ENCODE data around the gene CUL5.

DNA sequence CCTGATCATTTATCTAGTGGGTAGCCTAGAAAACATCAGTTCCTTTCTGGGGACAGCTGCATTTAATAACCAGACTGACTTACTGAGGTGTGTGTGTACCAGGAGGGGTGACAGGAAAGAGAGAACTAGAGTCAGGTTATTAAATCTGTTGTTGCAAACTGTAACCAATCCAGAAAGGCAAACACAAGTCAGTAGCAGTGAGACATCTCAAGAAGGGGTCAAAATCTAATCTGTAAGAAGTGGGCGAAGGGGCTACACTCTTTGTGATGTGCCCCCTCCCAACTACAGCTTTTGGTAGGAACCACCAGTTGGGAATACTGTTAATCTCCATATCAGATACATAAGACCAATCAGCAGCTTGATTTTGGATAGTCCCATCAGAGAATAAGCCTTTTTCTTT is 26.3 kb downstream of the CUL5 start:
- TF ChIP-seq, protein P1, sequence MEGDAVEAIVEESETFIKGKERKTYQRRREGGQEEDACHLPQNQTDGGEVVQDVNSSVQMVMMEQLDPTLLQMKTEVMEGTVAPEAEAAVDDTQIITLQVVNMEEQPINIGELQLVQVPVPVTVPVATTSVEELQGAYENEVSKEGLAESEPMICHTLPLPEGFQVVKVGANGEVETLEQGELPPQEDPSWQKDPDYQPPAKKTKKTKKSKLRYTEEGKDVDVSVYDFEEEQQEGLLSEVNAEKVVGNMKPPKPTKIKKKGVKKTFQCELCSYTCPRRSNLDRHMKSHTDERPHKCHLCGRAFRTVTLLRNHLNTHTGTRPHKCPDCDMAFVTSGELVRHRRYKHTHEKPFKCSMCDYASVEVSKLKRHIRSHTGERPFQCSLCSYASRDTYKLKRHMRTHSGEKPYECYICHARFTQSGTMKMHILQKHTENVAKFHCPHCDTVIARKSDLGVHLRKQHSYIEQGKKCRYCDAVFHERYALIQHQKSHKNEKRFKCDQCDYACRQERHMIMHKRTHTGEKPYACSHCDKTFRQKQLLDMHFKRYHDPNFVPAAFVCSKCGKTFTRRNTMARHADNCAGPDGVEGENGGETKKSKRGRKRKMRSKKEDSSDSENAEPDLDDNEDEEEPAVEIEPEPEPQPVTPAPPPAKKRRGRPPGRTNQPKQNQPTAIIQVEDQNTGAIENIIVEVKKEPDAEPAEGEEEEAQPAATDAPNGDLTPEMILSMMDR (IDR thresholded peaks at IDR 0.05) = no peak
- TF ChIP-seq EP300 (IDR thresholded peaks at IDR 0.05; ENCODE audit: low read depth) = no peak
- TF ChIP-seq POLR2AphosphoS5 (IDR thresholded peaks at IDR 0.05) = no peak
